GM18511 (cell line): ENCODE data around the gene KRIT1.
"Not testable (repeated sequence)": the region's sequence is repeated elsewhere in the genome, so short reads cannot be mapped to it uniquely, and the experiment has no call there.

Source experiments
- ATAC-seq: cut with Tn5 transposase; IDR thresholded peaks from one replicate; pipeline ENCODE4 v1.9.1; 2021; ENCODE audit warnings: mild to moderate bottlenecking, moderate library complexity; ENCODE audit not compliant: unreplicated experiment

Gene KRIT1

GRCh38 chr7:92250603-92251002 lies 4.9 kb upstream of the KRIT1 start:
- no peak for ATAC-seq

- peak; percentile 41 for ATAC-seq
These were observed 817 bp upstream of the KRIT1 start for GRCh38 chr7:92246360-92247101.

GRCh38 chr7:92244808-92245486 lies 767 bp downstream of the KRIT1 start:
- ATAC-seq, result peak; percentile 0

- ATAC-seq, result no peak
These were observed 2.7 kb downstream of the KRIT1 start for GRCh38 chr7:92242972-92243371.

GRCh38 chr7:92230547-92230946 lies 15.2 kb downstream of the KRIT1 start:
- no peak for ATAC-seq

GRCh38 chr7:92228742-92229141 lies 17.0 kb downstream of the KRIT1 start:
- no peak for ATAC-seq

GRCh38 chr7:92228100-92228499 lies 17.6 kb downstream of the KRIT1 start:
- ATAC-seq, result no peak

GRCh38 chr7:92226981-92227380 lies 18.7 kb downstream of the KRIT1 start:
- ATAC-seq, result no peak

GRCh38 chr7:92221766-92222165 lies 23.9 kb downstream of the KRIT1 start:
- ATAC-seq, result no peak

GRCh38 chr7:92206672-92207071 lies 39.0 kb downstream of the KRIT1 start:
- ATAC-seq, result no peak

- ATAC-seq, result no peak
These were observed 39.7 kb downstream of the KRIT1 start for GRCh38 chr7:92205987-92206386.

- ATAC-seq, result no peak
These were observed 44.9 kb downstream of the KRIT1 start for GRCh38 chr7:92200791-92201190.

- ATAC-seq, result no peak
These were observed 53.4 kb downstream of the KRIT1 start for GRCh38 chr7:92192326-92192725.

GRCh38 chr7:92189246-92189645 lies 56.5 kb downstream of the KRIT1 start:
- not testable (repeated sequence) for ATAC-seq

GRCh38 chr7:92184294-92184693 lies 61.4 kb downstream of the KRIT1 start:
- not testable (repeated sequence) for ATAC-seq

- ATAC-seq, result peak; percentile 100
These were observed 66.5 kb downstream of the KRIT1 start, which contains the start of gene LRRD1 for GRCh38 chr7:92178928-92179924. LRRD1 (minus strand) TSS chr7:92179142; CDS start chr7:92165202, 13,940 bp downstream.

GRCh38 chr7:92177362-92177761 lies 68.4 kb downstream of the KRIT1 start:
- ATAC-seq, result no peak

- ATAC-seq, result not testable (repeated sequence)
These were observed 76.2 kb downstream of the KRIT1 start for GRCh38 chr7:92169529-92169928.

GRCh38 chr7:92161271-92161670 lies 84.4 kb downstream of the KRIT1 start:
- ATAC-seq, result no peak

GRCh38 chr7:92158660-92159575 lies 86.8 kb downstream of the KRIT1 start:
- ATAC-seq, result peak; percentile 82
